Urinary bladder (tissue), 4 donors: ENCODE measurements around the gene GPR82. TPM values are rescaled to one million over a fixed set of nuclear protein-coding genes. Genes with fewer than 3 reads are reported as not detected.

Experiments
- DNase-seq: peaks from one replicate; pipeline ENCODE4 v3.0.0-alpha.2; 2015; ENCODE audit errors: extremely low spot score
- H3K27ac ChIP-seq: one replicate; pipeline ENCODE4 v1.5.1; 2013; ENCODE audit warnings: low read depth, mild to moderate bottlenecking, moderate library complexity
- H3K36me3 ChIP-seq: one replicate; pipeline ENCODE4 v1.6.1; 2013; ENCODE audit warnings: mild to moderate bottlenecking, moderate library complexity; ENCODE audit not compliant: insufficient read depth
- H3K4me1 ChIP-seq: one replicate; pipeline ENCODE4 v1.6.1; 2013; ENCODE audit warnings: mild to moderate bottlenecking, moderate library complexity; ENCODE audit not compliant: insufficient read depth
- H3K4me3 ChIP-seq: one replicate; pipeline ENCODE4 v1.5.1; 2013; ENCODE audit warnings: low read depth, low read length
- WGBS: extraction: QIAGEN DNeasy Blood & Tissue Kit; methylation state at CpG from one replicate; pipeline ENCODE4 v1.1.7; 2013; 5-methylcytosine and 5-hydroxymethylcytosine counted together
- polyA plus RNA-seq: library from polyadenylated mRNA; stranded (reverse); fragments of 200-250 nt; gene quantifications from one replicate; pipeline ENCODE4 v1.2.3, GENCODE V29; 2013
- total RNA-seq: library from RNA; depleted of rRNA; stranded (reverse); fragments of >200 nt; gene quantifications from one replicate; pipeline ENCODE4 v1.2.3, GENCODE V29; 2014
- donor health status: healthy with polysubstance abuse.
- donor health status: healthy.

The GPR82 gene
- total and polyA plus RNA-seq, 2 donors = 0.26 to 0.44 TPM

- H3K4me3 ChIP-seq = no peak overlapping the region
- WGBS = 32% methylated on average over 2 of the region's 2 CpGs
- no peaks in the 10 kb centered on the region for H3K36me3 ChIP-seq
- H3K27ac ChIP-seq = no peak overlapping the region
- H3K4me1 ChIP-seq = no peaks in the 10 kb centered on the region
- peak; percentile 13 for DNase-seq
Observed at GRCh38 chrX:41730081-41730480, 6.1 kb downstream of the GPR82 start.

- H3K4me3 ChIP-seq = no peak overlapping the region
- no peak for DNase-seq
- H3K36me3 ChIP-seq = no peaks in the 10 kb centered on the region
- H3K4me1 ChIP-seq = no peaks in the 10 kb centered on the region
- H3K27ac ChIP-seq = no peak overlapping the region
- WGBS = 90% methylated on average over 2 of the region's 2 CpGs
Observed at GRCh38 chrX:41732260-41732659, 8.3 kb downstream of the GPR82 start.

GRCh38 chrX:41733939-41734338, 10.0 kb downstream of the GPR82 start:
- H3K27ac ChIP-seq = no peak overlapping the region
- no peaks in the 10 kb centered on the region for H3K4me1 ChIP-seq
- DNase-seq = no peak
- 76% methylated on average over 1 of the region's 1 CpG for WGBS
- H3K4me3 ChIP-seq = no peak overlapping the region
- no peaks in the 10 kb centered on the region for H3K36me3 ChIP-seq

- H3K36me3 ChIP-seq = no peaks in the 10 kb centered on the region
- 39% methylated on average over 1 of the region's 1 CpG for WGBS
- H3K27ac ChIP-seq = no peak overlapping the region
- H3K4me1 ChIP-seq = no peaks in the 10 kb centered on the region
- no peak for DNase-seq
- H3K4me3 ChIP-seq = no peak overlapping the region
Observed at GRCh38 chrX:41734530-41734929, 10.5 kb downstream of the GPR82 start.

- Histone ChIP-seq H3K4me1 (no peaks in the 10 kb centered on the region), H3K4me3 (no peak overlapping the region), H3K27ac (no peak overlapping the region), H3K36me3 (no peaks in the 10 kb centered on the region)
- DNase-seq = no peak
- 80% methylated on average over 7 of the region's 7 CpGs for WGBS
Observed at GRCh38 chrX:41737065-41737464, 13.1 kb downstream of the GPR82 start.

GRCh38 chrX:41739871-41740270, 15.9 kb downstream of the GPR82 start:
- DNase-seq = no peak
- no peak overlapping the region for H3K27ac ChIP-seq
- H3K36me3 ChIP-seq = no peaks in the 10 kb centered on the region
- 100% methylated on average over 1 of the region's 1 CpG for WGBS
- no peak overlapping the region for H3K4me3 ChIP-seq
- no peaks in the 10 kb centered on the region for H3K4me1 ChIP-seq

GRCh38 chrX:41750716-41751115, 26.7 kb downstream of the GPR82 start:
- Histone ChIP-seq H3K27ac (no peak overlapping the region), H3K36me3 (no peaks in the 10 kb centered on the region), H3K4me3 (no peak overlapping the region), H3K4me1 (no peaks in the 10 kb centered on the region)
- WGBS = 92% methylated on average over 3 of the region's 3 CpGs
- DNase-seq = no peak

GRCh38 chrX:41758401-41758800, 34.4 kb downstream of the GPR82 start:
- no peaks in the 10 kb centered on the region for H3K4me1 ChIP-seq
- DNase-seq = no peak
- H3K36me3 ChIP-seq = no peaks in the 10 kb centered on the region
- H3K4me3 ChIP-seq = no peak overlapping the region
- no peak overlapping the region for H3K27ac ChIP-seq
- WGBS = 96% methylated on average over 2 of the region's 2 CpGs

GRCh38 chrX:41759817-41760216, 35.8 kb downstream of the GPR82 start:
- H3K36me3 ChIP-seq = no peaks in the 10 kb centered on the region
- DNase-seq = no peak
- H3K4me1 ChIP-seq = no peaks in the 10 kb centered on the region
- WGBS = 65% methylated on average over 3 of the region's 3 CpGs
- H3K27ac ChIP-seq = no peak overlapping the region
- no peak overlapping the region for H3K4me3 ChIP-seq

GRCh38 chrX:41761169-41761568, 37.2 kb downstream of the GPR82 start:
- H3K36me3 ChIP-seq = no peaks in the 10 kb centered on the region
- DNase-seq = no peak
- H3K4me1 ChIP-seq = no peaks in the 10 kb centered on the region
- no peak overlapping the region for H3K27ac ChIP-seq
- WGBS = 66% methylated on average over 3 of the region's 3 CpGs
- no peak overlapping the region for H3K4me3 ChIP-seq

GRCh38 chrX:41761702-41762101, 37.7 kb downstream of the GPR82 start:
- Histone ChIP-seq H3K4me1 (no peaks in the 10 kb centered on the region), H3K4me3 (no peak overlapping the region), H3K36me3 (no peaks in the 10 kb centered on the region), H3K27ac (no peak overlapping the region)
- no peak for DNase-seq

GRCh38 chrX:41779030-41779564, 55.1 kb downstream of the GPR82 start:
- Histone ChIP-seq H3K4me3 (no peak overlapping the region), H3K27ac (no peak overlapping the region), H3K36me3 (no peaks in the 10 kb centered on the region), H3K4me1 (no peaks in the 10 kb centered on the region)
- no peak for DNase-seq
- 23% methylated on average over 1 of the region's 1 CpG for WGBS
